CD8-positive, alpha-beta memory T cell (primary cell): Measurements from ENCODE around the gene PPP1R16B. TPM values are rescaled to one million over a fixed set of nuclear protein-coding genes. Genes with fewer than 3 reads are reported as not detected.
"Not testable (repeated sequence)": the region's sequence is repeated elsewhere in the genome, so short reads cannot be mapped to it uniquely, and the experiment has no call there.

Experiments used
- CTCF ChIA-PET: fragments of 350-600 bp; sonication (Branson Sonifier 250); formaldehyde crosslinking; loops from one replicate; lab custom pipeline; 2021; ENCODE audit warnings: antibody characterized with exemption; lab: Charles Lee
- POLR2A ChIA-PET: fragments of 350-600 bp; sonication (Branson Sonifier 250); formaldehyde crosslinking; loops from one replicate; lab custom pipeline; 2021; ENCODE audit warnings: antibody characterized with exemption; lab: Charles Lee
- DNase-seq, 5 donors: peaks; one replicate each; pipeline versions ENCODE4 v3.0.0 to v3.0.0-alpha.2; 2020 to 2022; ENCODE audit warnings: mixed read lengths in 1 of 5
- H3K27ac ChIP-seq: one replicate; pipeline ENCODE4 v1.7.0; 2013; ENCODE audit warnings: low read depth, mild to moderate bottlenecking, low read length, moderate library complexity
- H3K27me3 ChIP-seq: 2 replicates; pipeline ENCODE4 v1.7.0; 2013; ENCODE audit warnings: low read length, mild to moderate bottlenecking; ENCODE audit not compliant: insufficient read depth, poor library complexity, severe bottlenecking
- H3K36me3 ChIP-seq: 2 replicates; pipeline ENCODE4 v1.7.0; 2013; ENCODE audit warnings: mild to moderate bottlenecking, low read length, moderate library complexity; ENCODE audit not compliant: insufficient read depth
- H3K4me1 ChIP-seq: 2 replicates; pipeline ENCODE4 v1.7.0; 2013; ENCODE audit warnings: mild to moderate bottlenecking, low read length, moderate library complexity; ENCODE audit not compliant: insufficient read depth
- H3K4me3 ChIP-seq: 2 replicates; pipeline ENCODE4 v1.7.0; 2013; ENCODE audit warnings: mild to moderate bottlenecking, low read length
- H3K9me3 ChIP-seq: 2 replicates; pipeline ENCODE4 v1.7.0; 2013; ENCODE audit warnings: mild to moderate bottlenecking, low read length
- H3K27ac Mint-ChIP-seq, 8 donors: one replicate each; pipeline ENCODE4 v1.8.0; 2020 to 2021; ENCODE audit warnings: mixed read lengths in 8 of 8, mild to moderate bottlenecking in 6 of 8, inconsistent platforms in 3 of 8, moderate library complexity in 3 of 8
- H3K27me3 Mint-ChIP-seq, 2 donors: one replicate each; pipeline ENCODE4 v1.8.0; 2020 to 2021; ENCODE audit warnings: mixed read lengths in 2 of 2, mild to moderate bottlenecking in 1 of 2, moderate library complexity in 1 of 2
- H3K36me3 Mint-ChIP-seq, 3 donors: one replicate each; pipeline ENCODE4 v1.8.0; 2020 to 2021; ENCODE audit warnings: mixed read lengths in 3 of 3, inconsistent platforms in 1 of 3, mild to moderate bottlenecking in 1 of 3
- H3K4me1 Mint-ChIP-seq, 3 donors: one replicate each; pipeline ENCODE4 v1.8.0; 2020 to 2021; ENCODE audit warnings: mixed read lengths in 3 of 3, inconsistent platforms in 1 of 3, mild to moderate bottlenecking in 1 of 3
- H3K4me3 Mint-ChIP-seq, 7 donors: one replicate each; pipeline ENCODE4 v1.8.0; 2020 to 2021; ENCODE audit warnings: mixed read lengths in 7 of 7, mild to moderate bottlenecking in 6 of 7, moderate library complexity in 4 of 7, inconsistent platforms in 2 of 7
- H3K9me3 Mint-ChIP-seq, 5 donors: one replicate each; pipeline ENCODE4 v1.8.0; 2020 to 2022; ENCODE audit warnings: mixed read lengths in 5 of 5, mild to moderate bottlenecking in 3 of 5, moderate library complexity in 2 of 5, inconsistent platforms in 1 of 5
- polyA plus RNA-seq: library from polyadenylated mRNA; unstranded; fragments of 300-500 nt; fragmentation: Illumina TruSeq; gene quantifications from one replicate; pipeline ENCODE4 v1.2.3, GENCODE V29; 2021
- total RNA-seq, 2 experiments: library from RNA; stranded (reverse); gene quantifications; one replicate each; pipeline ENCODE4 v1.2.3, GENCODE V29; 2021

The PPP1R16B gene
- total and polyA plus RNA-seq, 3 experiments from 2014 or later: 40.2 to 171 (median 167) TPM

DNA sequence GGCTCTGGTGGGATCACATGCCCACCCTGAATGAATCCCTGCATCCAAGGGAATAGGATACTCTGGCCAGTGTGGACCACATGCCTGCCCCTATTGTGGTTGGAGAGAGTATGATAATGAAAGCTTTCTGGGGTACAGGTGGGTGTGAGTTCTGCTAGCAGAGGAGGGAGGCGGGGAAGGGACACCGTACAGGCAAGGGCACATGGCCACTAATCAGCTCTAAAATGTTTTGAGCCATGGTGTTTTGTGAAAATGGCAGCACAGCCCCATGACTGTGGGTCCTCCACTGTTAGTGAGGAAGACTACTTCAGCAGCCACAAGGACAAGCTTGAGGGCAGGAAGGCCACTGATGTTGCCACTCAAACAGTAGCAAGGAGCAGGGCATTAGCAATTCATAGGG is 144.8 kb downstream of the PPP1R16B start:
- no peaks in the 10 kb centered on the region for H3K9me3 Mint-ChIP-seq
- H3K27me3 Mint-ChIP-seq: no peaks in the 10 kb centered on the region
- peak overlapping the region in 1 of 8 donors; percentile 77 for H3K27ac Mint-ChIP-seq
- no peak overlapping the region for H3K4me3 Mint-ChIP-seq
- no peaks in the 10 kb centered on the region for H3K27me3 ChIP-seq
- POLR2A ChIA-PET: no interaction called here
- no peaks in the 10 kb centered on the region for H3K4me1 ChIP-seq
- no peak for DNase-seq
- H3K4me1 Mint-ChIP-seq: no peaks in the 10 kb centered on the region
- no peaks in the 10 kb centered on the region for H3K9me3 ChIP-seq
- H3K36me3 ChIP-seq: no peaks in the 10 kb centered on the region
- peaks cover 0 to 4% (median 2%) of the 10 kb centered on the region in 3 donors for H3K36me3 Mint-ChIP-seq
- H3K27ac ChIP-seq: no peak overlapping the region
- no peak overlapping the region for H3K4me3 ChIP-seq
- CTCF ChIA-PET: no interaction called here

- Mint-ChIP-seq H3K4me1 (no peaks in the 10 kb centered on the region), H3K27ac (no peak overlapping the region), H3K27me3 (no peaks in the 10 kb centered on the region), H3K9me3 (no peaks in the 10 kb centered on the region), H3K4me3 (no peak overlapping the region), H3K36me3 (peaks cover 0 to 4% (median 2%) of the 10 kb centered on the region in 3 donors)
- Histone ChIP-seq H3K4me3 (no peak overlapping the region), H3K36me3 (no peaks in the 10 kb centered on the region), H3K4me1 (no peaks in the 10 kb centered on the region), H3K27me3 (no peaks in the 10 kb centered on the region), H3K27ac (no peak overlapping the region), H3K9me3 (no peaks in the 10 kb centered on the region)
- POLR2A ChIA-PET: no interaction called here
- no peak for DNase-seq
- CTCF ChIA-PET: no interaction called here
These were observed 146.1 kb downstream of the PPP1R16B start for GRCh38 chr20:38951611-38952010.

DNA sequence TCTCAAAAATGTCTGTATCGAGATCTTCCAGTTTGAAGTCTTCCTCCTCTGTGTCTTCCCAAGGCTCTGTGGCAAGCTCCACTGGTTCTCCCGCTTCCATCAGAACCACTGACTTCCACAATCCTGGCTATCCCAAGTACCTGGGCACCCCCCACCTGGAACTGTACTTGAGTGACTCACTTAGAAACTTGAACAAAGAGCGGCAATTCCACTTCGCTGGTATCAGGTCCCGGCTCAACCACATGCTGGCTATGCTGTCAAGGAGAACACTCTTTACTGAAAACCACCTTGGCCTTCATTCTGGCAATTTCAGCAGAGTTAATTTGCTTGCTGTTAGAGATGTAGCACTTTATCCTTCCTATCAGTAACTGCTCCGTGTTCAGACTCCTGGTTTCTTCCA is 146.7 kb downstream of the PPP1R16B start:
- Mint-ChIP-seq H3K27ac (no peak overlapping the region), H3K27me3 (no peaks in the 10 kb centered on the region), H3K36me3 (peaks cover 0 to 4% (median 2%) of the 10 kb centered on the region in 3 donors), H3K9me3 (no peaks in the 10 kb centered on the region), H3K4me1 (no peaks in the 10 kb centered on the region), H3K4me3 (no peak overlapping the region)
- Histone ChIP-seq H3K36me3 (no peaks in the 10 kb centered on the region), H3K4me1 (no peaks in the 10 kb centered on the region), H3K27me3 (no peaks in the 10 kb centered on the region), H3K4me3 (no peak overlapping the region), H3K27ac (no peak overlapping the region), H3K9me3 (no peaks in the 10 kb centered on the region)
- no peak for DNase-seq
- POLR2A ChIA-PET: no interaction called here
- CTCF ChIA-PET: no interaction called here

GRCh38 chr20:38953630-38954340 is 148.3 kb downstream of the PPP1R16B start:
- Mint-ChIP-seq H3K9me3 (no peaks in the 10 kb centered on the region), H3K4me1 (no peaks in the 10 kb centered on the region), H3K27ac (peak overlapping the region in 1 of 8 donors; percentile 29), H3K27me3 (no peaks in the 10 kb centered on the region), H3K4me3 (peak overlapping the region in 1 of 7 donors; percentile 12), H3K36me3 (peaks cover 0 to 4% (median 2%) of the 10 kb centered on the region in 3 donors)
- Histone ChIP-seq H3K36me3 (no peaks in the 10 kb centered on the region), H3K27me3 (no peaks in the 10 kb centered on the region), H3K4me1 (no peaks in the 10 kb centered on the region), H3K4me3 (no peak overlapping the region), H3K9me3 (no peaks in the 10 kb centered on the region), H3K27ac (no peak overlapping the region)
- no peak for DNase-seq
- POLR2A ChIA-PET: no interaction called here
- CTCF ChIA-PET: no interaction called here

DNA sequence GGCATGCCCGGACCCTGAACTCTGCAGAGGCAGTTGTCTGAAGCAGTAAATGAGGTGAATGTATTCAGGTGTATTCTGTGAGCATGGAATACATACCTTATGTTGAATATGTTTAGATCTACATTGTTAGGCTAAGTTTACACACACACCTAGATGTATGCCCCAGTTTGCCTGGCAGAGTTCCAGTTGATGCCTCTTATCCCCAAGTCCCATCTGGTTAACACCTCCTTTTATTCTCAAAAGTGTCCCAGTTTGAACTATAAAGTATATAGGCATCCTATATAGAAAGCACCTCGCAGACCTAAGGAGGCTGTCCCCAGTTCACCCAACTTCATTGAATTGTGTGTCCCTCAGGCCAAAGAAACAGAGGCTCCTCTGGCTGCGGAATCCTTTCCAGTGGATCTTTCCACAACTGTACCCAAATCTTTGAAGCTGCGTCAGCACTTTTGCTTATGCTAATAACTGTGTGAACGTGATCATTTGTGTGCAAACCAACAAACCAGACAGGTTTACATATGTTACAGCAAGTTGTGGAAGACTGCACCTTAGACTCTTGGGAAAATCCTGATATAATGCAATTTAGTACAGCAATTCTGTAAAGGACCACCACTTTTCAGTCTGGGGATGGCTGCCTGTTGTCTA is 151.9 kb downstream of the PPP1R16B start:
- POLR2A ChIA-PET: no interaction called here
- H3K36me3 Mint-ChIP-seq: peaks cover 0 to 3% (median 2%) of the 10 kb centered on the region in 3 donors
- DNase-seq: no peak
- CTCF ChIA-PET: no interaction called here
- H3K4me1 ChIP-seq: peaks cover 6% of the 10 kb centered on the region
- no peak overlapping the region for H3K4me3 ChIP-seq
- peaks cover 8 to 11% (median 9%) of the 10 kb centered on the region in 3 donors for H3K4me1 Mint-ChIP-seq
- H3K4me3 Mint-ChIP-seq: no peak overlapping the region
- H3K27me3 Mint-ChIP-seq: no peaks in the 10 kb centered on the region
- H3K27ac Mint-ChIP-seq: no peak overlapping the region
- H3K36me3 ChIP-seq: no peaks in the 10 kb centered on the region
- no peak overlapping the region for H3K27ac ChIP-seq
- no peaks in the 10 kb centered on the region for H3K9me3 ChIP-seq
- no peaks in the 10 kb centered on the region for H3K9me3 Mint-ChIP-seq
- no peaks in the 10 kb centered on the region for H3K27me3 ChIP-seq

GRCh38 chr20:38957915-38958485 is 152.5 kb downstream of the PPP1R16B start:
- ChIA-PET CTCF (no interaction called here), POLR2A (no interaction called here)
- DNase-seq: no peak
- Histone ChIP-seq H3K27ac (no peak overlapping the region), H3K9me3 (no peaks in the 10 kb centered on the region), H3K4me3 (no peak overlapping the region), H3K4me1 (peaks cover 12% of the 10 kb centered on the region), H3K36me3 (no peaks in the 10 kb centered on the region), H3K27me3 (no peaks in the 10 kb centered on the region)
- H3K4me3 Mint-ChIP-seq: no peak overlapping the region
- H3K9me3 Mint-ChIP-seq: no peaks in the 10 kb centered on the region
- no peak overlapping the region for H3K27ac Mint-ChIP-seq
- peaks cover 13 to 16% (median 14%) of the 10 kb centered on the region in 3 donors for H3K4me1 Mint-ChIP-seq
- H3K27me3 Mint-ChIP-seq: no peaks in the 10 kb centered on the region
- H3K36me3 Mint-ChIP-seq: peaks cover 0 to 7% (median 0%) of the 10 kb centered on the region in 3 donors

GRCh38 chr20:38960187-38960687 is 154.7 kb downstream of the PPP1R16B start:
- H3K4me3 ChIP-seq, H3K9me3 ChIP-seq, H3K27ac ChIP-seq, H3K27me3 ChIP-seq, H3K27me3 Mint-ChIP-seq, H3K36me3 ChIP-seq, H3K9me3 Mint-ChIP-seq, H3K27ac Mint-ChIP-seq, CTCF ChIA-PET, DNase-seq, POLR2A ChIA-PET: not testable (repeated sequence)
- Mint-ChIP-seq H3K36me3 (peaks cover 0 to 14% (median 7%) of the 10 kb centered on the region in 3 donors), H3K4me1 (peaks cover 19 to 30% (median 30%) of the 10 kb centered on the region in 3 donors), H3K4me3 (peak overlapping the region in 1 of 7 donors; percentile 50)
- peaks cover 21% of the 10 kb centered on the region for H3K4me1 ChIP-seq
